Endometrial microvascular endothelial cells (primary cell): ENCODE data around the gene ZBTB3. TPM values are rescaled to one million over a fixed set of nuclear protein-coding genes. Genes with fewer than 3 reads are reported as not detected.
"Not testable (repeated sequence)": the region's sequence is repeated elsewhere in the genome, so short reads cannot be mapped to it uniquely, and the experiment has no call there.

Experiments
- in situ Hi-C: cut with HindIII; loops from 2 replicates; pipeline ENCODE4 v1.10.0; 2017; ENCODE audit warnings: low sequenced_read_pairs, low pct_unique_long_range_greater_than_20kb; ENCODE audit errors: inconsistent ontology term
- total RNA-seq: library from RNA; depleted of rRNA; stranded (reverse); fragments of >200 nt; gene quantifications from one replicate; pipeline ENCODE4 v1.2.3, GENCODE V29; 2015; ENCODE audit errors: inconsistent ontology term

Gene ZBTB3
- total RNA-seq, 1 donor from 2014 or later, result 9.9 TPM

DNA sequence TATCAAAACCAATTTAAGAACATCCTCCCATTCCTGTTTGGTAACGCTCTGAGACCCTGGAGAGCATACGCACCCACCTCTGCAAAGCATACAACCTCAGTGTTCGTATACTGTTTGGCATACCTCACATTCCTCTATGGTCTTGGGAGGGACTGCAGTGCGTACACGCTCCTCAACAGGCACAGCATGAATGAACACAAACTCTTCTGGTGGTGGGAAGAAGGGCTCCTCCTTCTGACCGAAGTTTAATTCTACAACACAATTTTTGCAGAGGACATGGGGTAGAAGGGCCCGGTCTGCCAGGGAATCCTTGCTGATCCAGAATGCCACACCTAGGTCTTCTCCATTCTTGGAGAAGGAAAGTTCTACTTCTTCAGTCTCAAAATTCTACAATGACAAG, 32.0 kb downstream of the ZBTB3 start:
- in situ Hi-C loops, result no loop called here

DNA sequence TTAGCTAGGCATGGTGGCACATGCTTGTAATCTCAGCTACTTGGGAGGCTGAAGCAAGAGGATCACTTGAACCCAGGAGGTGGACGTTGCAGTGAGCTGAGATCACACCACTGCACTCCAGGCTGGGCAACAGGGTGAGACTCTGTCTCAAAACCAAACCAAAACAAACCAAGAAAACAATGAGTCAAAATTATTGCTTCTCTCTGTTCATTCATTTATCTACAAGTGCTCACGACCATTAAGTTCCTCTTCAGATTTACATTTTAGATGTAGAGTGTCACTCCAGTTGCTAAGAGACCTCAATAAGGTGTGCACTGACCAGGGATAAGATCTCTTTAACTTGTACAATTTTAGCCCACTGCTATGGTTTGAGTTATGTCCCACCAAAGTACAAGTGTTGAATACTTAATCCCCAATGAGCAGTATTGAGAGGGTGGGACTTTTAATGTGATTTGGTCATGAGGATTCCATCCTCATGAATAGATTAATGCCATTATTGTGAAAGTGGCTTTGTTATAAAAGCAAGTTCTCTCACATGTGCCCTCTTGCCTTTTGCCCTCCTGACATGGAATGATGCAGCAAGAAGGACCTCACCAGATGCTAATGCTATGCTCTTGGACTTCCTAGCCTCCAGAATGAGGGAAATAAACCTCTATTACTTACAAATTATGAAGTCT, 34.5 kb downstream of the ZBTB3 start:
- in situ Hi-C loops, result no loop called here

DNA sequence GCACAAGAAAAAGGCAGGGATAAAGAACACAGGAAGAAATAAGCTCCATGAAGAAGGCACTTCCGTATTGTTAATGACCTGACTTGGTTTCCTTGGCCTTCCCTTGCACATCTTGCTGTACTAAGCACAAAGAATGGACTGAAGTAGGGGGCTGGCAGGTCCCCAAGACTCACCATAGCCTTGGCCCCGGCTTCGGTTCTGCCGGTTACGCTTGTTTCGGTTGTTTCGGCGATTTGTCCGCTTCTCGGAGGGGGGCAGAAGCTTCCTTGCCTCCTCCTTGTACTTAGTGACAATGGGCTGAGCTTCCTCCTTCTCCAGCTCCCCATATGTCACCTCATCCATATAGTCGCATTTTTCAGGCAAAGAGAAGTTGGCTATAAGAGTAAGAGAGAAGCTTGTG, 37.1 kb downstream of the ZBTB3 start:
- in situ Hi-C loops, result no loop called here

DNA sequence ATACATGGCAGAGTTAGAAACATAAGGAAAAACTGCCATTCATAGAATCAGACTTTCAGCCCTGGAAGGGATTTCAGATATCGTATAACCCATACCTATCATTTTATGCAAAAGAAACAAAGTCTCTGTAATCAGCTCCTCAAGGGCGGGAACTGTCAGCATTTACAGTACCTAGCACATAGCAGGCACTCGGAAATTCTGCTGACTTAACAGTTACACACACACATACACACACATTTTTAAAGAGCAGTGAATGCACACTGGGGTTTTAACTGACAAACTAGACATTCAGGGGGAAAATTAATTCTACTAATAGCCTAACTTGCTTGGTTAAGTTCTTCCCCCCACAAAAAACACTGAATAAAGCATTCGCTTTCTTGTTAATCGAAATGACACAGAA, 37.8 kb downstream of the ZBTB3 start:
- in situ Hi-C loops, result no loop called here

DNA sequence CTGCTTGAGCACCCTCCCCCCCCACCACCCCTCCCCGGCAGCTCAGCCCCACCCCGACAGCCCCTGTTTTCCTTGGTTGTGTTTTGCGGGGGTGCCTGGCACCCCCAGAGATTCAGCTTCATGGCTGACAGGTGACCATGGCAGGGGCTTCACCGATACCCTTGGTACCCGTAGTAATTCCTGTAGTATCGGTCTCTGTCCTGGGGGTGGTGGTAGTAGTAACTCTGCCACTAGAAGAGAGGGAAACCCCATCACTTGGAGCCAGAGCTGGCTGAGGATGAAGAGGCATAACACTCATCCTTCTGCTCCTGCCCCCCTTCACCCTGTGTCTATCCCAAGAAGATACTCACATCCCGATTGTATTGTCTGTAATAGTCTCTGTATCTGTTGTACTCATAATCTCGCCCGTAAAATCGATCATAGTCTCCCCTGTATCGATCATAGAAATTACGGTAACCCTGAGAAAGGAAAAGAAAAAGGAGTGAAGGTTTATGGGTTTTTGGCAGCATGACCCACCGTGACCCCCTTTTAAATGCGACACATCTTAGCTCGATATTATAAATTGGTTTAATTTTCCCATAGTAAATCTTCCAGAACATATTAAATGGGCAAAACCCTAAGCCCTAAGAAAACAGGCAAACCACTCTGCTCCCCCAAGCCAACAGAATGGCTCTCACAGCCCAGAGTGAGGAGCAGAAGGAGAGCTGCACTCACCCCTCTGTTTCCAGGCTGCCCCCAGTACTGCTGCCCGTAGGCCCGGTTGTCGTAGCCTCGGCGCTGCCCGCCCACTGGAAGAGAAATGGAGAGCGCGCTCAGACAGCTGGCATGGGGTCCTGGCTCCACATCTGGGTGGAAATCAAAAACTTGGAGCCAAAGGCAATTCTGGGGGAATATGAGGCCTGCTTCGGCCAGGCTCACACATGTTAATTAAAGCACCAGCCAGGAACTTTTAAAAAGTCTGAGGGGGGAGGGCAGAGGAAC, 38.5 kb downstream of the ZBTB3 start:
- in situ Hi-C loops, result no loop called here

DNA sequence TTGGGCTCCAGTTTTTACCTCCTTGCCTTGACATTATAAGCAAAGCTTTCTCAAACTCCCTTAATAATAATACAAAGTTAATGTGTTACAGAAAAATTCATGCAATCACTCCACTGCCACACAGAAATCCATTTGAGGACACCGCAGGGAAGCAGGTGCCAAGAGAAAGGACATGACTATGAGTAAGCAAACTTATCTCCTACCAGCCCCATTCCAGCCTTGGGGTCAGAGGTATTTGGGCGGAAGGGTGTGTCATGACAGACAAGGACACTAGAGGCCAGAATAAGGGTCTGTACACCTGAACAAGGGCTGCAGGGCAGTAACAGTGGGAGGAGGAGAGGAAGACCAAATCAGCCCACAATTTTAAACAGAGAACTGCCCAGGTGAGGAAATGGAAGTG, 40.6 kb downstream of the ZBTB3 start:
- in situ Hi-C loops, result no loop called here

DNA sequence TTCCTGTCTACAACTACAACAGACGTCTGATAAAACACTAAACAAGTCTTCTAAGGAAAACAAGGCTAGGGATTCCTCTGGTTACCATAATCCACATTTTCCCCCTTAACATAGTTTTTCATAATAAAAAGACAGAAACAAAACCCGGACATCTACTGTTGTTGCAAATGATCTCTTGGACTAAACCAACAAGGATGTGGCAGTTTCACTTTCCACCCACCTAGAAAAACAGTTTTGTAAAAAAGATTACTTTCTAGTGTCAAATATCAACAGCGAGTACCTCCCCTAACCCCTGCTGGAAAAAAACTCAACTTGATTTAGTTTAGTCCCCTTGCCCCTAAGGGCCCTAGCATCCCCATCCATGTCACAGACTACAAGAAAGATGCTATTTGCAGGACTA, 41.1 kb downstream of the ZBTB3 start:
- in situ Hi-C loops, result no loop called here

DNA sequence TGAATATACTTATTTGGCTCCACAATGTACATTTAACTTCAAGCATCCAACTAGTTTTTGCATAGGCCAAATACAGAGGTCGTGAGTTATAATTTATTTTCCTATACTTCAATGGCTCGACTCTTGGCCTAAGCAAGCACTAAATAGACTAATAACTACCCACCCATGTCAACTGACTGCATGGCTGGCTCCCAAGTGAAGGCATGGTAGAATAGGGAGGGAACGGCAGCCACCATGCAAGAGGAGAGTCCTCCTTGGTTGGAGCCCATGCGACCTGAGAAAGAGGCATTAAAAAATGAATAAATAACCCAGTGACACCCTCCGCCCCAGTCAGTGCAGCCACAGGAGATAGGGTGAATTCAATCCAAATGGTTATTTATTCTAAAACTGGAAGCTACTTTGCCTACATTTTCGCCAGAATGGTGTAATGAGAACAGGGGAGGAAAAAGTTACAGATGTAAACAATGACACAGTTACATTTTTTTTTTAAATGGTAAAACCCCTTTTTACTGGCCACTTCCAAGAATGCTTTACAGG, 41.6 kb downstream of the ZBTB3 start:
- in situ Hi-C loops, result no loop called here

DNA sequence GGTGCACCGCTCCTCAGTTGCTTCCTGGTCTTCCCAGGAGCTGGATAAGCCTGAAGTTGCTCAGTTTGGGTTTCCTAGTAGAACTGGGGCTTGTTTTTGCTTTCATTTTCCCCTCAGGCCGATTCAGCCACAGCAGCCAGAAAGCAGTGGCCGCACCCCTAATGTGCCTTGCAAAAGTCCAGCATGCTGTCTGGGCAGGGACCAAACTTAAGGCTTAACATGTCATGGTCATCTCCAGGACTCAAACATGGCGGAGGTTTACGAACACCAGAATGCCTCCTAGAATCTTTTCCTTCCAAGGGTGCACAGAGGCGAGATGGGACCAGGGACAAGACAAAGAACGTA, 44.0 kb downstream of the ZBTB3 start:
- in situ Hi-C loops, result no loop called here

DNA sequence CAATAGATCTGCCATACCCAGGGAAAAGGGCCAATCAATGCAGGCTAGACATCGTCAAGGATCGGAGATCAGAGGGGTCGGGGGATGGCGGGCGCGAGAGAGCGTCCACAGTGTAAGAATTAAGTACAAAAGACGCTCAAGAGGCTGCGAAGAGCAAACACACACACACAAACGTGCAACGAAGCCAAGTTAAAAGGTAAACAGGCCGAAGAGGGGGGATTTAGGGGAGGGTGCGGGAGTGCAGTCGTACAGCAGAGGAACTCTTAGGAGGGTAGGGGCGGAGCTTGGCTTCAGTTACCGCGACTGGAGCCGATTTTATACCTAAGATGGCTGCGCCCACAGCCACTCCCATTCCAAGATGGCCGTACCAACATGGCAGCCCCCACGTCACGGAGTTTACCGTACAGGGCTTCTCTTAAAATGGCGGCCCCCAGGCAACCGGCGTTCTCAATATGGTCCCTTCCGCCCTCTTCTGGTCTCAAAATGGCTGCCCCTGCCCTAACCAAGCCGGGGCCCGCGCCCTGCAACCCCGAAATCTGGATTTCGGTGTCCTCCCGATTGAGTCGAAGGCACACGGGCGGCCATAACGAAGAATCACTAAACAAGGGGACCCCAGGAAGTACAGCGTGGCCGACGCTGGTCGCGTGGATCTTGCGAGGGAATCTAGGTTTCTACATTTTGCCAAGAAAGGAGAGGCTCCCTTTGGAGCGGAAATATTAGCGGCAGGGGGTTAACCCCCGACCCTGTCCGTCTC, 44.5 kb downstream of the ZBTB3 start:
- in situ Hi-C loops, result no loop called here

DNA sequence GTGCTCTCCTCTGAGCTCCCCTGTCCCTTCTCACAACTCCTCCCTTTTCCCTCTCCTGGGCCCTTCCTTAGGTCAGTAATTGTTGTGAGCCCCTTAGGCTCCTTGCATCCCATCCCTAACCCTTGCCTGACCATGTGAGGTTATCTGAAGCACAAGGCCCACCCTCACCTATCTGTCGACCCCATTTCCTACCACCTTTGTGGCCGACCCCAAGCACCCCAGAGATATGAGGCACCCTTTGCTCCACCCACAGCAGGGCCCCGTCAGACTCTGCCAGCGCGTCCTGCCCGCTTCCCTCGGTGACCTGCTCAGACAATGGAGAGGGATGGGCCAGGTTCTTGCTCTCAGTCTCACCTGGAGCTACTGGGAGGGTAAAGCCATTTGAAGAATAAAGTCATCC, 45.2 kb downstream of the ZBTB3 start:
- in situ Hi-C loops, result no loop called here

DNA sequence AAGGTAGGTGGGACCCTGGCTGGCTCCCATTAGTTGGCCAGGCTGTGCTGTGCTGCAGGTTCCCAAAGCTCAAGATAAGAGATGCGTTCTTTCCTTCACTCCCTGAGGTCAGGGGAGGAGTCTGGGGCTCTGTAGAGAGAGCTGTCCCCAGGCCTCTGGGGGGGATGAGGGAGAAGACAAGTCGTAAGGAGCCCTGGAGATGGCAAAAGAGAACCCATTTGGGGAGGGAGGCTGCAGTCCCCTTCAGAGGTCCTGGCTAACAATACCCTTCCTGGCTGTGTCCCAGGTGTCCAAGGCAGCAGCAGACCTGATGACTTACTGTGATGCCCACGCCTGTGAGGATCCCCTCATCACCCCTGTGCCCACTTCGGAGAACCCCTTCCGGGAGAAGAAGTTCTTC, 45.6 kb downstream of the ZBTB3 start:
- in situ Hi-C loops, result no loop called here

DNA sequence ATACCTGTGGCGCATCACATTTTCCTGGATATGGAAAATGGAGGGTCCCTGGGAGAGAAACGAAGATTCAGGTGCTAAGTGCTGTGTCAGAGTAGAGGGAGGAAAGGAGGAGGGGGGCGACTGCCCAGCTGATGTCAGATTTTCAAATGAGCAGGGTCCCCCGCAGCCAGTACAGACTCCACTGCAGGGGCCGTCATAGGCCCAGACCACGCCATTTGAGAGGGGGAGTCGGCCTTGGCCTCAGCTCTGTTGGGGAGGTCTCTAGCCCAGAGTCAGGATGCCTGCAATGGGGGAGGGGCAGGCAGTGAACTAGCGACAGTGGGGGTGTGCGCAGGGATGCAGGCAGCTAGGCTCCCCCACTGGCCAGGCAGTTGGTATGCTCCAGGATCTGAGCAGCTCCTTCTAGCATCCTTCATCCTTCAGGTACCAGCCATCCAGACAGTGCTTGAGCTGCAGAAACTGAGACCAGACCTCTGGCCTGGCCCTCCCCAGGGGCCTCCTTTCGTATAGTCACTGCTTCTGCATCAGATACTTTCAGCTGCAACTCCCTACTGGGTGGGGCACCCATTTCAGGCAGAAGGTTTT, 46.6 kb downstream of the ZBTB3 start, which contains the start of the genes BSCL2 and GNG3:
BSCL2 (minus strand) TSS at position 148 of the 585 bp plus-strand sequence. CDS start 229 bp downstream, outside the sequence.
GNG3 (plus strand) TSS at position 400 of the 585 bp plus-strand sequence. CDS start 620 bp downstream, outside the sequence.
- in situ Hi-C loops, result no loop called here

DNA sequence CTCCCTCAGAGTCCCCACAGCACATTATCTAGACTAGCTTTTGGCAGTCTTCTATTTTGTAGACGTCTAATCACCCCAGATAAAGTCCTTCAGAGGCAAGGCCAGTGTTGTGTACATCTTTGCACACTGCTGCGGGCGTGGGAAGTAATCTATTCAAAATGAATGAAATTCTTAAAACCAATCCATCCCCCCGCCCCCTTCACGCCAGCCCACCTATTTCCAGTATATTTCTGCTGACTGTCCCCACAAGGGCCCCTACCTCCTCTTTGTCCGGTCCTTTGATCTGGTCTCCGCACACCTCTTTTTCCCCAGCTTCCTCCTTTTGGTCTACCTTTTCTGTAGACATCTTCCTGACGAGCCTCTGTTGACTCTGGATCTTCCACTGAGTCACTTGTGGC, 47.1 kb downstream of the ZBTB3 start:
- in situ Hi-C loops, result no loop called here

DNA sequence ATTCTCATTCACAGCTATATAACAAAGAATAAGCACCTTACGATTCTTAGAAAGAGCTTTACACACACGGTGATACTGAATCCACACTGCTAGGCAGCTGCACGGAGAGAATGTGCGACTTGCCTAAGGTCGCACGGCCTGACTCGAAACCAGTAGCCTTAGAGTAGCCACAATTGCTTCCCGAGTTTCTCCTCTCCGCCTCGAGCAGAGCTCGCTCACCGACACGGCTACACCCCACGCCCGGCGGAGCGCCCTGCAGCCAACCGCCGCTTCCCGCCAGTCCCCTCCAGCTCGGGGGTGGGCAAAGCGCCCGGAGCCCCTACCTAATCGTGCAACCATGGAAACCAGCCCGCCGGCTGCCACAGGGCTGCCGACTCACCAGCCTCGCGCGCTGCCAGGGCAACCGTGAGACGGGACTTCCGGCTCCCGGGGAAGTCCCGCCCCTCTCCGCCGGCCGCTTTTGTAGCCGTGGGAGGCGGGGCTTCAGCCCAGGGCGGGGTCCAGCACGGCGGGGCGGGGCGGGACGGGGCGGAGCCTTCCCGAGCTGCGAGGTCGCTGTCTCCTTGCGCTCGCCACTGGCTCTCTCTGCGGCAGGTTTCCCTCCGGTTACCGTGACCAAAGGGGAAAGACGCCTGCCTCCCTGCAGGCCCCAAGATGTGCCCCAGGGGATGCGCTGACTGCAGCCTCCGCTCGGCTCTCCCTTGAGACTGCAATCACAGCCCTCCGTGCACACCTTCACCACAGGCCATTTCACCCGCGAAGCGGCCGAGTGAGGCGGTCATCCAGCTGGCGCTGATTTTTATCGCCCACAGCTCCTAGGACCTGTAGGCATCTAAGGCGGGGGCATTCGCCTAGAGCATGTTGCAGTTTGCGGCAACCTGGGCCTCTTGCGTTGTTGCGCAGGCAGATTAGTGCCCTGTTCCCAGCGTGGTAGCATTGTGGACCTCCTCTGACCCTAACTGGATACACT, 47.8 kb downstream of the ZBTB3 start:
- in situ Hi-C loops, result no loop called here

DNA sequence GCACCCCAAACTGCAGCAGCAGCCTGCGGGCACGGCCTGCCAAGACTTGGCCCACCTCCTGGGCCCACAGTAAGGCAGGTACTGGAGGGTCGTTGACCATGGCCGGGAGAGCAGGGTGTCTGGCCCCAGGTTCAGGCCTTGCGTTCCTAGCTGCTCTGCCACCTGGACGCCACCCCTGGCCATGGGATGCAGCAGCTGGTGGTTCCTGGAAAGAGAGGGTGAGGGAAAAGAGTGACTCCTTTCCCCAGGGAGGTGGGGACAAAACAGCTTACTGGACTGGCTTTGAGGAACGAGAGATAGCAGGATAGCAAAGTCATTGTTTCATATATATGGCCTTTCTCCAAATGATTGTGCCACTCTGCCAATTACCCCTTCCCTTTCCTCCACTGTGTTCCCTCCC, 48.5 kb downstream of the ZBTB3 start:
- in situ Hi-C loops, result no loop called here

DNA sequence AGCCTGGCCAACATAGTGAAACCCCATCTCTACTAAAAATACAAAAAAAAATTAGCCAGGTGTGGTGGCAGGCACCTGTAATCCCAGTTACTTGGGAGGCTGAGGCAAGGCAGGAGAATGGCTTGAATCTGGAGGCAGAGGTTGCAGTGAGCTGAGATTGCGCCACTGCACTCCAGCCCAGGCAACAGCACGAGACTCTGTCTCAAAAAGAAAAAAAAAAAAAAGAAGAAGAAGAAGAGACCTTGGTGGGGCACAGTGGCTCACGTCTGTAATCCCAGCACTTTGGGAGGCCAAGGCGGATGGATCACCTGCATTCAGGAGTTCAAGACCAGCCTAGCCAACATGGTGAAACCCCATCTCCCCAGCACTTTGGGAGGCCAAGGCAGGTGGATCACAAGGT, 50.0 kb downstream of the ZBTB3 start:
- in situ Hi-C loops, result not testable (repeated sequence)

DNA sequence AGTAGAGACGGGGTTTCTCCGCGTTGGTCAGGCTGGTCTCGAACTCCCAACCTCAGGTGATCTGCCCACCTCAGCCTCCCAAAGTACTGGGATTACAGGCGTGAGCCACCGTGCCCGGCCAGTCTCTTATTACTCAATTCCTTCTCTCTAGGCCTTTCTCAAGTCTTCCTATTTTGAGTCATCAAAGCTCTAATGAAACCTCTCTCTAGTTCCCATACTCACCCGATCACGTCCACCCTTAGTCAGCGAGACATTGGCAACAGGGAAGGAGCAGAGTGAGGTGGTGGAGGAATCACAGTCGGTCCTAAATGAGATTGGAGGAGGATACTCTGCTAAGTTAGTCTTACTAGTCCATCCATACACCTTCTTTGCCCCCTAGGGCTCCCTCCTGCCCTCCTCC, 51.7 kb downstream of the ZBTB3 start:
- in situ Hi-C loops, result no loop called here
